HepG2 (cell line): ENCODE data around the gene COBL. TPM values are rescaled to one million over a fixed set of nuclear protein-coding genes. Genes with fewer than 3 reads are reported as not detected.

Source experiments
- ATAC-seq: fragments of 200-7000 bp; cut with Tn5 transposase; 3 replicates; pipeline ENCODE4 v1.9.1; 2020; ENCODE audit warnings: mild to moderate bottlenecking, moderate library complexity
- BruUV-seq: library from RNA; stranded (reverse); fragments of 400-500 nt; replicated peaks from 2 replicates; lab custom pipeline; 2021; lab: Mats Ljungman, UMichigan
- CTCF ChIA-PET: fragments of 300-600 bp; formaldehyde crosslinking; extraction: SDS; loops from one replicate; lab custom pipeline; 2021; ENCODE audit warnings: low total read pairs, inconsistent platforms, low intra/inter-chr PET ratio; lab: Yijun Ruan, JAX
- POLR2A ChIA-PET: fragments of 350-600 bp; sonication (Branson Sonifier 250); formaldehyde crosslinking; loops from one replicate; lab custom pipeline; 2020; ENCODE audit warnings: antibody characterized with exemption, inconsistent platforms; lab: Yijun Ruan, JAX
- DNase-seq: peaks from one replicate; pipeline ENCODE4 v3.0.0-alpha.2; 2015; ENCODE audit warnings: low spot score
- FAIRE-seq: peaks from 3 replicates; lab custom pipeline; 2011; peaks lifted over from hg19 to GRCh38; lab: Jason Lieb, UNC
- H2AFZ ChIP-seq: one replicate; pipeline ENCODE4 v1.6.1; 2011; ENCODE audit warnings: low read length, inconsistent platforms
- H3K27ac ChIP-seq: fragments of 300-600 bp; 3 replicates; pipeline ENCODE4 v1.8.0; 2011; ENCODE audit warnings: mixed run types, mild to moderate bottlenecking, mixed read lengths, low read length, inconsistent platforms; ENCODE audit not compliant: insufficient read depth; ENCODE audit errors: extremely low read length
- H3K27me3 ChIP-seq, 2 experiments: fragments of 200-600 bp in 1 of 2; 2 replicates in 1 of 2; 3 replicates in 1 of 2; pipeline versions ENCODE4 v1.6.0 to v1.8.0; 2011; ENCODE audit warnings: low read length in 2 of 2, mild to moderate bottlenecking in 2 of 2, moderate library complexity in 2 of 2, inconsistent platforms in 1 of 2; ENCODE audit not compliant: insufficient read depth in 2 of 2, control insufficient read depth in 1 of 2
- H3K36me3 ChIP-seq, 2 experiments: fragments of 200-600 bp in 1 of 2; replicated peaks in 1 of 2; 2 replicates in 1 of 2; 3 replicates in 1 of 2; pipeline versions ENCODE4 v1.5.1 to v1.8.0; 2011; ENCODE audit warnings: low read length in 2 of 2, inconsistent platforms in 1 of 2; ENCODE audit not compliant: insufficient read depth in 2 of 2, control insufficient read depth in 1 of 2
- H3K4me1 ChIP-seq: 2 replicates; pipeline ENCODE4 v1.5.1; 2012; ENCODE audit warnings: low read length, inconsistent platforms; ENCODE audit not compliant: insufficient read depth
- H3K4me2 ChIP-seq: 2 replicates; pipeline ENCODE4 v1.6.0; 2011; ENCODE audit warnings: low read depth, low read length, inconsistent platforms
- H3K4me3 ChIP-seq, 3 experiments: fragments of 200-600 bp in 1 of 3; sonication (generic), shearing (Covaris generic) in 1 of 3; replicated peaks in 1 of 3; 2 replicates each; pipeline ENCODE4 v1.5.1; 2011 to 2016; ENCODE audit warnings: low read length in 3 of 3, inconsistent platforms in 2 of 3, low read depth in 2 of 3, mild to moderate bottlenecking in 2 of 3, control low read depth in 1 of 3, mixed read lengths in 1 of 3; ENCODE audit not compliant: insufficient read depth in 1 of 3
- H3K79me2 ChIP-seq: one replicate; pipeline ENCODE4 v1.6.1; 2011; ENCODE audit warnings: low read length, inconsistent platforms; ENCODE audit not compliant: insufficient read depth
- H3K9ac ChIP-seq: 2 replicates; pipeline ENCODE4 v1.6.0; 2011; ENCODE audit warnings: mild to moderate bottlenecking, low read depth, low read length, inconsistent platforms; ENCODE audit not compliant: insufficient read depth
- H3K9me3 ChIP-seq: 2 replicates; pipeline ENCODE4 v1.5.1; 2012; ENCODE audit warnings: mild to moderate bottlenecking, low read length
- H4K20me1 ChIP-seq: 2 replicates; pipeline ENCODE4 v1.6.0; 2011; ENCODE audit warnings: inconsistent platforms, mild to moderate bottlenecking, low read length, moderate library complexity; ENCODE audit not compliant: insufficient read depth
- KLF9 ChIP-seq: IDR thresholded peaks from 2 replicates; pipeline ENCODE4 v1.6.1; 2016; ENCODE audit warnings: low read depth
- MED13 ChIP-seq: sonication (generic); formaldehyde crosslinking; IDR thresholded peaks from 2 replicates; pipeline ENCODE4 v1.5.0; 2020; ENCODE audit warnings: missing genetic modification reagents
- NKX3-1 ChIP-seq: sonication (generic); formaldehyde crosslinking; IDR thresholded peaks from 2 replicates; pipeline ENCODE4 v1.5.0; 2020; ENCODE audit warnings: missing genetic modification reagents
- NR3C1 ChIP-seq: sonication (generic); formaldehyde crosslinking; IDR thresholded peaks from 2 replicates; pipeline ENCODE4 v1.4.0; 2020; ENCODE audit warnings: missing genetic modification reagents
- UBTF ChIP-seq: sonication (generic); formaldehyde crosslinking; IDR thresholded peaks from 2 replicates; pipeline ENCODE4 v1.4.0; 2020; ENCODE audit warnings: mild to moderate bottlenecking, missing genetic modification reagents
- ZFP91 ChIP-seq: sonication (generic); formaldehyde crosslinking; IDR thresholded peaks from 2 replicates; pipeline ENCODE4 v1.9.0; 2022; ENCODE audit warnings: missing genetic modification reagents, mild to moderate bottlenecking, borderline replicate concordance
- ZNF414 ChIP-seq: sonication (generic); formaldehyde crosslinking; IDR thresholded peaks from 2 replicates; pipeline ENCODE4 v1.5.0; 2020; ENCODE audit warnings: missing genetic modification reagents
- ZNF775 ChIP-seq: sonication (generic); formaldehyde crosslinking; IDR thresholded peaks from 2 replicates; pipeline ENCODE4 v1.4.0; 2020; ENCODE audit warnings: missing genetic modification reagents, mild to moderate bottlenecking, moderate library complexity, borderline replicate concordance
- WGBS: methylation state at CpG from one replicate; pipeline ENCODE4 v1.1.6; 2017; ENCODE audit warnings: low lambda C conversion rate; 5-methylcytosine and 5-hydroxymethylcytosine counted together
- in situ Hi-C: cut with HindIII; loops from 2 replicates; pipeline ENCODE4 v1.10.0; 2017; ENCODE audit warnings: low pct_unique_long_range_greater_than_20kb; ENCODE audit not compliant: extremely low pct_ligation_motif_present
- intact Hi-C: fragments of 100-400 bp; cut with micrococcal nuclease; formaldehyde crosslinking; loops from one replicate; pipeline ENCODE4 v1.10.0; 2022; ENCODE audit not compliant: unreplicated experiment
- polyA plus RNA-seq, 8 experiments: library from polyadenylated mRNA; depleted of rRNA in 3 of 8; stranded (reverse) in 7 of 8; unstranded in 1 of 8; fragments of >200 nt; fragmentation: Illumina TruSeq in 4 of 8; extraction: Trizol in 4 of 8; gene quantifications; 2 replicates each; pipeline versions ENCODE4 v1.2.1 to v1.2.3, GENCODE V29; 2011 to 2016; ENCODE audit warnings: low read depth in 4 of 8, missing spikeins in 1 of 8, mixed read lengths in 1 of 8; ENCODE audit not compliant: insufficient read depth in 1 of 8
- total RNA-seq, 5 experiments: library from RNA; depleted of rRNA; stranded (reverse); fragments of >200 nt; fragmentation: Illumina TruSeq; extraction: Trizol; gene quantifications; 2 replicates each; pipeline ENCODE4 v1.2.3, GENCODE V29; 2016; ENCODE audit warnings: low read depth in 1 of 5

The COBL gene
- total and polyA plus RNA-seq, 2 of the 13 experiments (the other 11 are each of a cell fraction or from before 2014, with no cell fraction given) = 3.8 to 4.9 TPM

- TF ChIP-seq NR3C1 (CRISPR knock-in tag) (no peak), KLF9 (CRISPR knock-in tag) (no peak), NKX3-1 (CRISPR knock-in tag) (no peak), MED13 (CRISPR knock-in tag) (no peak), ZNF775 (CRISPR knock-in tag) (no peak), ZFP91 (CRISPR knock-in tag) (no peak), UBTF (no peak), ZNF414 (CRISPR knock-in tag) (no peak)
- DNase-seq (no peak), ATAC-seq (no peak), FAIRE-seq (no peak)
- no peaks in the 10 kb centered on the region for H3K4me1 ChIP-seq
- in situ Hi-C loops = no loop called here
- H3K27ac ChIP-seq = no peak overlapping the region
- H3K27me3 ChIP-seq = no peaks in the 10 kb centered on the region
- H3K9ac ChIP-seq = no peak overlapping the region
- ChIA-PET CTCF (no interaction called here), POLR2A (no interaction called here)
- H4K20me1 ChIP-seq = no peaks in the 10 kb centered on the region
- H3K79me2 ChIP-seq = no peaks in the 10 kb centered on the region
- no peak overlapping the region for H3K4me2 ChIP-seq
- WGBS = 97% methylated on average over 5 of the region's 5 CpGs
- BruUV-seq = no TSS peak
- no peaks in the 10 kb centered on the region for H3K9me3 ChIP-seq
- no peak overlapping the region for H2AFZ ChIP-seq
- peaks cover 1 to 47% of the 10 kb centered on the region in 2 experiments; a peak in 3 of 5 replicates for H3K36me3 ChIP-seq
- H3K4me3 ChIP-seq = no peak overlapping the region
- intact Hi-C loops = no loop called here
Observed at GRCh38 chr7:51186531-51186930, 130.1 kb downstream of the COBL start.
